ENCODE data around the gene LDLRAD4. TPM values are rescaled to one million over a fixed set of nuclear protein-coding genes. Genes with fewer than 3 reads are reported as not detected.
"Not testable (repeated sequence)": the region's sequence is repeated elsewhere in the genome, so short reads cannot be mapped to it uniquely, and the experiment has no call there.

The LDLRAD4 gene
- total RNA-seq, 1 donor from 2014 or later: 1.4 TPM

- peaks cover 12% of the 10 kb centered on the region for H3K4me1 Mint-ChIP-seq
- H3K9me3 Mint-ChIP-seq: peaks cover 4% of the 10 kb centered on the region
- DNase-seq (ENCODE audit: low read depth, low spot score): no peak
- H3K27ac Mint-ChIP-seq (ENCODE audit: unreplicated experiment): no peak overlapping the region
- H3K4me3 Mint-ChIP-seq: no peak overlapping the region
- no peak for TF ChIP-seq CTCF (conservative IDR thresholded peaks at IDR 0.05)
- no peaks in the 10 kb centered on the region for H3K27me3 Mint-ChIP-seq (ENCODE audit: low read depth)
- H3K36me3 Mint-ChIP-seq (ENCODE audit: low read depth): peaks cover 12% of the 10 kb centered on the region
These were observed 466.0 kb downstream of the LDLRAD4 start for GRCh38 chr18:13684546-13684945.

- no peak for TF ChIP-seq CTCF (conservative IDR thresholded peaks at IDR 0.05)
These were observed 469.9 kb downstream of the LDLRAD4 start for GRCh38 chr18:13688191-13689136.

DNA sequence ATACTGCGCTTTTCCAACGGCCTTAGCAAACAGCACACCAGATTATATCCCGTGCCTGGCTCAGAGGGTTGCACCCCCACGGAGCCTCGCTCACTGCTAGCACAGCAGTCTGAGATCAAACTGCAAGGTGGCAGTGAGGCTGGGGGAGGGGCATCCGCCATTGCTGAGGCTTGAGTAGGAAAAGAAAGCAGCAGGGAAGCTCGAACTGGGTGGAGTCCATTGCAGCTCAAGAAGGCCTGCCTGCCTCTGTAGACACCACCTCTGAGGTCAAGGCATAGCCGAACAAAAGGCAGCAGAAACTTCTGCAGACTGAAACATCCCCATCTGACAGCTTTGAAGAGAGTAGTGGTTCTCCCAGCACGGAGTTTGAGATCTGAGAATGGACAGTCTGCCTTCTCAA is 471.5 kb downstream of the LDLRAD4 start:
- Mint-ChIP-seq H3K36me3 (ENCODE audit: low read depth) (peaks cover 26% of the 10 kb centered on the region), H3K9me3 (peaks cover 11% of the 10 kb centered on the region)
- H3K4me1 Mint-ChIP-seq: not testable (repeated sequence)

More at GRCh38 chr18:13688191-13689136, 469.9 kb downstream of the LDLRAD4 start:
- Mint-ChIP-seq H3K9me3 (peaks cover 8% of the 10 kb centered on the region), H3K4me3 (no peak overlapping the region), H3K36me3 (ENCODE audit: low read depth) (peaks cover 26% of the 10 kb centered on the region), H3K27me3 (ENCODE audit: low read depth) (no peaks in the 10 kb centered on the region), H3K4me1 (peaks cover 4% of the 10 kb centered on the region), H3K27ac (ENCODE audit: unreplicated experiment) (no peak overlapping the region)
- DNase-seq (ENCODE audit: low read depth, low spot score): no peak

DNA sequence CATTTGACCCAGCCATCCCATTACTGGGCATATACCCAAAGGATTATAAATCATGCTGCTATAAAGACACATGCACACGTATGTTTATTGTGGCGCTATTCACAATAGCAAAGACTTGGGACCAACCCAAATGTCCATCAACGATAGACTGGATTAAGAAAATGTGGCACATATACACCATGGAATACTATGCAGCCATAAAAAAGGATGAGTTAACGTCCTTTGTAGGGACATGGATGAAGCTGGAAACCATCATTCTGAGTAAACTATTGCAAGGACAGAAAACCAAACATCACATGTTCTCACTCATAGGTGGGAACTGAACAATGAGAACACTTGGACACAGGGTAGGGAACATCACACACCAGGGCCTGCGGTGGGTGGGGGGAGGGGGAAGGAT is 476.8 kb downstream of the LDLRAD4 start:
- not testable (repeated sequence) for H3K27me3 Mint-ChIP-seq (ENCODE audit: low read depth); DNase-seq (ENCODE audit: low read depth, low spot score); H3K27ac Mint-ChIP-seq (ENCODE audit: unreplicated experiment); H3K4me1 Mint-ChIP-seq; H3K4me3 Mint-ChIP-seq
- peaks cover 19% of the 10 kb centered on the region for H3K9me3 Mint-ChIP-seq
- H3K36me3 Mint-ChIP-seq (ENCODE audit: low read depth): peaks cover 40% of the 10 kb centered on the region

More for the DNA sequence above, 471.5 kb downstream of the LDLRAD4 start:
- H3K27ac Mint-ChIP-seq (ENCODE audit: unreplicated experiment); H3K4me3 Mint-ChIP-seq; DNase-seq (ENCODE audit: low read depth, low spot score); H3K27me3 Mint-ChIP-seq (ENCODE audit: low read depth): not testable (repeated sequence)

DNA sequence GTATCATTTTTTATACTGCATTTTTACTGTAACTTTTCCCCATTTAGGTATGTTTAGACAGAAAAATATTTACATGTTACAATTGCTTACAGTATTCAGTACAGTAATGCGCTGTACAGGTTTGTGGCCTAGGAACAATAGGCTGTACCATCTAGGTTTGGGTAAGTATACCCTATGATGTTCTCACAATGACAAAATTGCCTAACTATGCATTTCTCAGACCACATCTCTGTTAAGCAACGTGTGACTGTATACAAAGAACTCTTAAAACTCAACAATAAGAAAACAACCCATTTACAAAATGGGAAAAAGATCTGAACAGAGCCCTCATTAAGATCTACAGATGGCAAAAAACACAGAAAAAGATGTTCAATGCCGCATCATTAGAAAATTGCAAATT is 478.4 kb downstream of the LDLRAD4 start:
- Mint-ChIP-seq H3K36me3 (ENCODE audit: low read depth) (peaks cover 45% of the 10 kb centered on the region), H3K9me3 (peaks cover 24% of the 10 kb centered on the region), H3K4me3 (no peak overlapping the region), H3K27me3 (ENCODE audit: low read depth) (no peaks in the 10 kb centered on the region), H3K27ac (ENCODE audit: unreplicated experiment) (no peak overlapping the region), H3K4me1 (no peaks in the 10 kb centered on the region)
- no peak for DNase-seq (ENCODE audit: low read depth, low spot score)
- no peak for TF ChIP-seq CTCF (conservative IDR thresholded peaks at IDR 0.05)

DNA sequence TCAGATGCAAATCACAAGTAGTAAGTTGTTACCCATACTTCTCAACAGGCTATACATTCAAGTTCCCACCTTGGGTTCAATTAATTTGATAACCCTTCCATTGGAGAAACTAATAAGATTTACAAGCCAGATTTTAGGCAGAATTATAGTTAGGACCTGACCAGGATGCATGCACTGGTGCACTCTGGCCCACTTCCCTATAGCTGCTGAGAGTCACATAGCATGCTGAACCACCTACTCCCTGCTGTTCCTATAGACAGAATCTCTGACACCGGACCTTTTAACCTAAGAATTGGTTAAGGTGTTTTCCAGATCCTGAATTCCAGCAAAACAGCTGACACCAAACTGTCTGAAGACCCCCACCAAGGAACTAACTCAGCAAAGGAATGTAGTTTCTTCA is 481.6 kb downstream of the LDLRAD4 start:
- Mint-ChIP-seq H3K9me3 (peaks cover 23% of the 10 kb centered on the region), H3K36me3 (ENCODE audit: low read depth) (peaks cover 55% of the 10 kb centered on the region)

More for the DNA sequence above, 481.6 kb downstream of the LDLRAD4 start:
- no peak for DNase-seq (ENCODE audit: low read depth, low spot score)
- no peaks in the 10 kb centered on the region for H3K4me1 Mint-ChIP-seq
- H3K4me3 Mint-ChIP-seq: no peak overlapping the region
- no peak overlapping the region for H3K27ac Mint-ChIP-seq (ENCODE audit: unreplicated experiment)
- H3K27me3 Mint-ChIP-seq (ENCODE audit: low read depth): no peaks in the 10 kb centered on the region
- no peak for TF ChIP-seq CTCF (conservative IDR thresholded peaks at IDR 0.05)

Small RNA genes lying within 50 kb of the gene (microRNA-seq; reads per million reads assigned to microRNA genes)
- gene MIR4526 (not detected), gene MIR5190 (not detected)

Other genes with a start within 250 kb of the LDLRAD4 start
- gene CEP192, start 227.4 kb upstream of the LDLRAD4 start, total RNA-seq: 39.6 and 39.9 TPM in 2 replicates

Measured in neural crest cell (in vitro differentiated cells).